Neural progenitor cell (in vitro differentiated cells): ENCODE results near the gene PKNOX2. TPM values are rescaled to one million over a fixed set of nuclear protein-coding genes. Genes with fewer than 3 reads are reported as not detected.
A peak's percentile ranks its signal among the peaks of the same experiment; 100 is the strongest.

ENCODE experiments used
- DNase-seq: peaks from one replicate; pipeline ENCODE4 v3.0.0-alpha.2; 2016; ENCODE audit warnings: low spot score
- H2AFZ ChIP-seq: fragments of 200-600 bp; sonication (generic); replicated peaks from 2 replicates; pipeline ENCODE4 v1.6.1; 2016; ENCODE audit warnings: antibody characterized with exemption
- H3F3A ChIP-seq: fragments of 200-600 bp; sonication (generic); 2 replicates; pipeline ENCODE4 v1.6.1; 2016; ENCODE audit warnings: antibody characterized with exemption, low read depth
- H3K27ac ChIP-seq: fragments of 200-600 bp; sonication (generic); 2 replicates; pipeline ENCODE4 v1.5.1; 2016; ENCODE audit warnings: mild to moderate bottlenecking
- H3K27me3 ChIP-seq: fragments of 200-600 bp; sonication (generic); 2 replicates; pipeline ENCODE4 v1.6.1; 2016; ENCODE audit warnings: mild to moderate bottlenecking, moderate library complexity
- H3K36me3 ChIP-seq: fragments of 200-600 bp; sonication (generic); 2 replicates; pipeline ENCODE4 v1.5.1; 2016
- H3K4me1 ChIP-seq: fragments of 200-600 bp; sonication (generic); 2 replicates; pipeline ENCODE4 v1.6.1; 2016; ENCODE audit warnings: mixed run types
- H3K4me2 ChIP-seq: fragments of 200-600 bp; sonication (generic); 2 replicates; pipeline ENCODE4 v1.6.1; 2016
- H3K4me3 ChIP-seq: fragments of 200-600 bp; sonication (generic); 2 replicates; pipeline ENCODE4 v1.5.1; 2016
- H3K79me2 ChIP-seq: fragments of 200-600 bp; sonication (generic); 2 replicates; pipeline ENCODE4 v1.6.1; 2016; ENCODE audit warnings: low read depth
- H3K9ac ChIP-seq: fragments of 200-600 bp; sonication (generic); 2 replicates; pipeline ENCODE4 v1.6.1; 2016
- H3K9me3 ChIP-seq: fragments of 200-600 bp; sonication (generic); 2 replicates; pipeline ENCODE4 v1.5.1; 2016; ENCODE audit warnings: low read depth
- H4K20me1 ChIP-seq: fragments of 200-600 bp; sonication (generic); 2 replicates; pipeline ENCODE4 v1.6.1; 2016; ENCODE audit warnings: low read depth
- H3K27ac Mint-ChIP-seq: 3 replicates; pipeline ENCODE4 v1.8.0; 2021; ENCODE audit warnings: mixed read lengths
- H3K27me3 Mint-ChIP-seq: 2 replicates; pipeline ENCODE4 v1.8.0; 2022; ENCODE audit warnings: low read depth, mild to moderate bottlenecking, inconsistent platforms, moderate library complexity, mixed read lengths; ENCODE audit not compliant: insufficient read depth
- H3K36me3 Mint-ChIP-seq: 3 replicates; pipeline ENCODE4 v1.8.0; 2021; ENCODE audit warnings: mixed read lengths
- H3K4me1 Mint-ChIP-seq: 3 replicates; pipeline ENCODE4 v1.8.0; 2021; ENCODE audit warnings: mixed read lengths
- H3K4me3 Mint-ChIP-seq: 3 replicates; pipeline ENCODE4 v1.8.0; 2021; ENCODE audit warnings: mild to moderate bottlenecking, moderate library complexity, mixed read lengths
- H3K9me3 Mint-ChIP-seq: 3 replicates; pipeline ENCODE4 v1.8.0; 2020; ENCODE audit warnings: mixed read lengths
- EZH2 ChIP-seq: fragments of 200-600 bp; sonication (generic); IDR thresholded peaks from 2 replicates; pipeline ENCODE4 v1.6.1; 2017; ENCODE audit warnings: antibody characterized with exemption, mild to moderate bottlenecking, moderate library complexity
- EZH2phosphoT487 ChIP-seq: fragments of 200-600 bp; sonication (generic); IDR thresholded peaks from 2 replicates; pipeline ENCODE4 v1.6.1; 2017; ENCODE audit warnings: antibody characterized with exemption
- total RNA-seq: library from RNA; depleted of rRNA; stranded (reverse); fragments of >200 nt; gene quantifications from 2 replicates; pipeline ENCODE4 v1.2.3, GENCODE V29; 2015; ENCODE audit warnings: low replicate concordance
- TF ChIP-seq, protein P1 (sequence below): fragments of 200-600 bp; sonication (generic); IDR thresholded peaks from 2 replicates; pipeline ENCODE4 v1.5.1; 2017; ENCODE audit warnings: antibody characterized with exemption, mild to moderate bottlenecking

PKNOX2 gene
- total RNA-seq, 1 donor from 2014 or later = 4.3 TPM

DNA sequence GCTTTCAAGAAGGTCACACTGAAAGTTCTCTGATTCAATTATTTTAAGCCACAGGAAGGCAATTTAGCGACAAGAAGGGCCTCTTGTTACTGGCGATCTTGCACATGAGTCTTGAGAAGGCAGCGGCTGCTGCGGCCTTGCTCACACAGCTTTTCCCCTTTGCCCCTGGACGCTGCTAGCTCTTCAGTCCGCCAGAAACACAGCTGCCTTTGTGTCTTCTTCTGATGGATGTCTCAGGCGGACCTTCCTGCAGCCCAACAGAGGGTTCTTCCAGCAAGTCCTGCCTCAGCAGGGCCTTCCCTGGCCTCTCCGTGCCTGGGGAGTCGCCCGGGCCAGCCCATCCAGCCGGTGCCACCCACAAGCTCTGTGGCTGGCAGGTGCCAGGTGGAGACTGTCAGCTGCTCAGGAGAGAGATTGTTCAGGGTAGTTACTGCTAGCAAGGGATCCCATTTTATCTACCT lies 59.4 kb downstream of the PKNOX2 start:
- H3K27me3 ChIP-seq = no peaks in the 10 kb centered on the region
- no peak overlapping the region for H3K9ac ChIP-seq
- H3K4me3 Mint-ChIP-seq = no peak overlapping the region
- no peak overlapping the region for H3K4me3 ChIP-seq
- no peaks in the 10 kb centered on the region for H3K9me3 ChIP-seq
- peaks cover 14% of the 10 kb centered on the region for H3K36me3 Mint-ChIP-seq
- no peaks in the 10 kb centered on the region for H3K79me2 ChIP-seq
- peaks cover 32% of the 10 kb centered on the region for H3K4me1 ChIP-seq
- H3K27ac Mint-ChIP-seq = peak overlapping the region; percentile 35
- H3K27me3 Mint-ChIP-seq = peaks cover 8% of the 10 kb centered on the region
- TF ChIP-seq EZH2phosphoT487 (no peak), EZH2 (no peak)
- TF ChIP-seq, protein P1, sequence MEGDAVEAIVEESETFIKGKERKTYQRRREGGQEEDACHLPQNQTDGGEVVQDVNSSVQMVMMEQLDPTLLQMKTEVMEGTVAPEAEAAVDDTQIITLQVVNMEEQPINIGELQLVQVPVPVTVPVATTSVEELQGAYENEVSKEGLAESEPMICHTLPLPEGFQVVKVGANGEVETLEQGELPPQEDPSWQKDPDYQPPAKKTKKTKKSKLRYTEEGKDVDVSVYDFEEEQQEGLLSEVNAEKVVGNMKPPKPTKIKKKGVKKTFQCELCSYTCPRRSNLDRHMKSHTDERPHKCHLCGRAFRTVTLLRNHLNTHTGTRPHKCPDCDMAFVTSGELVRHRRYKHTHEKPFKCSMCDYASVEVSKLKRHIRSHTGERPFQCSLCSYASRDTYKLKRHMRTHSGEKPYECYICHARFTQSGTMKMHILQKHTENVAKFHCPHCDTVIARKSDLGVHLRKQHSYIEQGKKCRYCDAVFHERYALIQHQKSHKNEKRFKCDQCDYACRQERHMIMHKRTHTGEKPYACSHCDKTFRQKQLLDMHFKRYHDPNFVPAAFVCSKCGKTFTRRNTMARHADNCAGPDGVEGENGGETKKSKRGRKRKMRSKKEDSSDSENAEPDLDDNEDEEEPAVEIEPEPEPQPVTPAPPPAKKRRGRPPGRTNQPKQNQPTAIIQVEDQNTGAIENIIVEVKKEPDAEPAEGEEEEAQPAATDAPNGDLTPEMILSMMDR = no peak
- H4K20me1 ChIP-seq = peaks cover 13% of the 10 kb centered on the region
- H3F3A ChIP-seq = peaks cover 34% of the 10 kb centered on the region
- no peak overlapping the region for H3K27ac ChIP-seq
- no peak for DNase-seq
- no peaks in the 10 kb centered on the region for H3K36me3 ChIP-seq
- peaks cover 75% of the 10 kb centered on the region for H3K4me1 Mint-ChIP-seq
- peak overlapping the region; percentile 20 for H3K4me2 ChIP-seq
- H2AFZ ChIP-seq = no peak overlapping the region
- no peaks in the 10 kb centered on the region for H3K9me3 Mint-ChIP-seq

DNA sequence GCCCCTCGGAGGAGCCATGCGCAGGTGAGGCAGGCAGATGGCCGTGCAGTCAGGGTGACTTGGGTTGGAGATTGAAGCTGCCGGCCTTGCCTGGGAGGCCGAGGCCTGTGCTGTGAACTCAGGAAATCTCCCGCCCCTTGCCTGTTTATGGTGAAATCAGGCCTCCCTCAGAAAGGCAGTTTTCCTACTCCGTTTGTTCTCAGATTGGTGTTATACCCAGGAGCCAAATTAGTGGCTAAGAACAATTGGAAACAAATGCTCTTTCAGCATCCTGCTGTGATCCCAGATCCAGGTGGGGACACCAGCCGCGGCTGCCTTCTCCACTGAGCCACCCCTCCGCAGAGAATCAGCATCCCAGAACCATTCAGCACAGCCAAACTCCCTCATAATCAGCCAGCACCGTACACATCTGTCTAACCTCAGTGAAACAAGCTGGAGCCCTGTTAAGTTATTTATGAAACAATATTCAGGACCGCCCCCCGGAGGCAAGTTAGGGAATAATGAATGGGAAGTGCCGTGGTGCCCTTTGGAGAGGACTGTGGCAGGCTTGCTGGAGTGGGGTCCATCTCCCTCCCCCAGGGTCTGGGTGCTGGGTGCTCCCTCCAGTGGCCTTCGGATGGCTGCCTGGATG lies 60.0 kb downstream of the PKNOX2 start:
- Histone ChIP-seq H3K79me2 (no peaks in the 10 kb centered on the region), H3K27ac (peak overlapping the region; percentile 3), H2AFZ (no peak overlapping the region), H3K27me3 (no peaks in the 10 kb centered on the region), H4K20me1 (peaks cover 13% of the 10 kb centered on the region), H3K9ac (no peak overlapping the region), H3K9me3 (no peaks in the 10 kb centered on the region), H3K4me3 (no peak overlapping the region), H3K4me2 (peak overlapping the region; percentile 20), H3F3A (peaks cover 34% of the 10 kb centered on the region), H3K36me3 (no peaks in the 10 kb centered on the region), H3K4me1 (peaks cover 32% of the 10 kb centered on the region)
- DNase-seq = peak; percentile 43
- TF ChIP-seq, protein P1 = peak; percentile 42
- no peak for TF ChIP-seq EZH2
- H3K36me3 Mint-ChIP-seq = peaks cover 17% of the 10 kb centered on the region
- H3K27ac Mint-ChIP-seq = no peak overlapping the region
- H3K9me3 Mint-ChIP-seq = no peaks in the 10 kb centered on the region
- peaks cover 8% of the 10 kb centered on the region for H3K27me3 Mint-ChIP-seq
- H3K4me1 Mint-ChIP-seq = peaks cover 79% of the 10 kb centered on the region
- H3K4me3 Mint-ChIP-seq = no peak overlapping the region

DNA sequence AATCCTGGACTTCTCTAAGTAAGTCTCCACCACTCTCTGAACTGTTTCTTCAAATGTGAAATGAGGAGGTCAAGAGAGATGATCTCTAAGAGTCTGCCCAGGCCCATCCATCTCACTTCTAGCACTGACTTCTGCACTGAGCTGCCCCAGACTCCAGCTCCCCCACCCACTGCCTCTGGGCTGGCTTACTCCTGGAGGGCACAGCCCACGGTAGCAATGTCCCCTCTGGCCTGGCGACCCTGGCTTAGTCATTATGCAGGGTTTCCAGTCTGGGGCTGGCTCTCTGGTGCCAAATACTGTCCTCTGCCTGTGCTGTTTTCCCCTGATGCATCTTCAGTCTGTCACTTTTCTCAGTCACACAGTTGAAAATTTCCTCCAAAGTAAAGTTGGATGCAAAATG lies 60.9 kb downstream of the PKNOX2 start:
- H3K27me3 ChIP-seq = no peaks in the 10 kb centered on the region
- TF ChIP-seq EZH2phosphoT487 (no peak), EZH2 (no peak)
- TF ChIP-seq, protein P1 = no peak
- Mint-ChIP-seq H3K27ac (no peak overlapping the region), H3K36me3 (peaks cover 17% of the 10 kb centered on the region), H3K4me3 (no peak overlapping the region), H3K27me3 (peaks cover 8% of the 10 kb centered on the region), H3K4me1 (peaks cover 74% of the 10 kb centered on the region), H3K9me3 (no peaks in the 10 kb centered on the region)
- peak overlapping the region; percentile 3 for H3K27ac ChIP-seq
- H3K36me3 ChIP-seq = no peaks in the 10 kb centered on the region
- H2AFZ ChIP-seq = no peak overlapping the region
- no peak for DNase-seq
- H4K20me1 ChIP-seq = peaks cover 13% of the 10 kb centered on the region
- H3K79me2 ChIP-seq = no peaks in the 10 kb centered on the region
- peaks cover 34% of the 10 kb centered on the region for H3F3A ChIP-seq
- H3K9ac ChIP-seq = no peak overlapping the region
- H3K4me1 ChIP-seq = peaks cover 32% of the 10 kb centered on the region
- H3K4me3 ChIP-seq = no peak overlapping the region
- peak overlapping the region; percentile 43 for H3K4me2 ChIP-seq
- H3K9me3 ChIP-seq = no peaks in the 10 kb centered on the region
